Measurements from ENCODE around the gene POLR3B. TPM values are rescaled to one million over a fixed set of nuclear protein-coding genes. Genes with fewer than 3 reads are reported as not detected.
"Not testable (repeated sequence)": the region's sequence is repeated elsewhere in the genome, so short reads cannot be mapped to it uniquely, and the experiment has no call there.

Gene POLR3B
- polyA plus RNA-seq, 2 donors, result 3.1 to 6.6 TPM

- H3K9me3 ChIP-seq (ENCODE audit: control insufficient read depth in 2 of 2, insufficient read depth in 1 of 2, low read depth in 1 of 2, low read length in 1 of 2); H3K27me3 ChIP-seq (ENCODE audit: control insufficient read depth in 1 of 2, insufficient read depth in 2 of 2, low read length in 2 of 2); H3K27ac ChIP-seq (ENCODE audit: low read depth in 2 of 2, low read length in 1 of 2); H3K36me3 ChIP-seq (ENCODE audit: control insufficient read depth in 2 of 2, insufficient read depth in 2 of 2, low read length in 1 of 2); H3K4me1 ChIP-seq (ENCODE audit: control insufficient read depth in 2 of 2, insufficient read depth in 2 of 2, low read length in 1 of 2); H3K4me3 ChIP-seq (ENCODE audit: low read depth in 1 of 2, low read length in 2 of 2): not testable (repeated sequence)
- whole genome bisulfite sequencing, 2 donors, result 100% methylated on average over 1 to 2 of the region's 3 CpGs
Measured at GRCh38 chr12:106475662-106476061, 118.1 kb downstream of the POLR3B start.

DNA sequence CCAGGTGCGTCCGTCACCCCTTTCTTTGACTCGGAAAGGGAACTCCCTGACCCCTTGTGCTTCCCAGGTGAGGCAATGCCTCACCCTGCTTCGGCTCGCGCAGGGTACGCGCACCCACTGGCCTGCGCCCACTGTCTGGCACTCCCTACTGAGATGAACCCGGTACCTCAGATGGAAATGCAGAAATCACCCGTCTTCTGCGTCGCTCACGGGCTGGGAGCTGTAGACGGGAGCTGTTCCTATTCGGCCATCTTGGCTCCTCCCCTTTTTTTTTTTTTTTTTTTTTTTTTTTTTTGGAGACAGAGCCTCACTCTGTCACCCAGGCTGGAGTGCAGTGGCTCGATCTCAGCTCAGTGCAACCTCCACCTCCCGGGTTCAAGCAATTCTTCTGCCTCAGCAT is 120.1 kb downstream of the POLR3B start:
- H3K36me3 ChIP-seq (ENCODE audit: control insufficient read depth in 2 of 2, insufficient read depth in 2 of 2, low read length in 1 of 2); H3K27ac ChIP-seq (ENCODE audit: low read depth in 2 of 2, low read length in 1 of 2); H3K27me3 ChIP-seq (ENCODE audit: control insufficient read depth in 1 of 2, insufficient read depth in 2 of 2, low read length in 2 of 2); H3K4me1 ChIP-seq (ENCODE audit: control insufficient read depth in 2 of 2, insufficient read depth in 2 of 2, low read length in 1 of 2); H3K9me3 ChIP-seq (ENCODE audit: control insufficient read depth in 2 of 2, insufficient read depth in 1 of 2, low read depth in 1 of 2, low read length in 1 of 2): not testable (repeated sequence)
- WGBS, 2 donors, result 65 to 87% methylated on average over 15 to 18 of the region's 18 CpGs
- peak overlapping the region in 1 of 2 donors; percentile 39 for H3K4me3 ChIP-seq (ENCODE audit: low read depth in 1 of 2, low read length in 2 of 2)

- 98 to 100% methylated on average over 1 of the region's 1 CpG for whole genome bisulfite sequencing, 2 donors
- Histone ChIP-seq H3K27ac (ENCODE audit: low read depth in 2 of 2, low read length in 1 of 2) (no peak overlapping the region), H3K36me3 (ENCODE audit: control insufficient read depth in 2 of 2, insufficient read depth in 2 of 2, low read length in 1 of 2) (no peaks in the 10 kb centered on the region), H3K27me3 (ENCODE audit: control insufficient read depth in 1 of 2, insufficient read depth in 2 of 2, low read length in 2 of 2) (no peaks in the 10 kb centered on the region), H3K9me3 (ENCODE audit: control insufficient read depth in 2 of 2, insufficient read depth in 1 of 2, low read depth in 1 of 2, low read length in 1 of 2) (no peaks in the 10 kb centered on the region), H3K4me3 (ENCODE audit: low read depth in 1 of 2, low read length in 2 of 2) (no peak overlapping the region), H3K4me1 (ENCODE audit: control insufficient read depth in 2 of 2, insufficient read depth in 2 of 2, low read length in 1 of 2) (no peaks in the 10 kb centered on the region)
Measured at GRCh38 chr12:106480251-106480650, 122.7 kb downstream of the POLR3B start.

- Histone ChIP-seq H3K27ac (ENCODE audit: low read depth in 2 of 2, low read length in 1 of 2) (no peak overlapping the region), H3K27me3 (ENCODE audit: control insufficient read depth in 1 of 2, insufficient read depth in 2 of 2, low read length in 2 of 2) (no peaks in the 10 kb centered on the region), H3K4me1 (ENCODE audit: control insufficient read depth in 2 of 2, insufficient read depth in 2 of 2, low read length in 1 of 2) (no peaks in the 10 kb centered on the region), H3K4me3 (ENCODE audit: low read depth in 1 of 2, low read length in 2 of 2) (no peak overlapping the region), H3K36me3 (ENCODE audit: control insufficient read depth in 2 of 2, insufficient read depth in 2 of 2, low read length in 1 of 2) (no peaks in the 10 kb centered on the region), H3K9me3 (ENCODE audit: control insufficient read depth in 2 of 2, insufficient read depth in 1 of 2, low read depth in 1 of 2, low read length in 1 of 2) (no peaks in the 10 kb centered on the region)
- WGBS, 2 donors, result 96 to 97% methylated on average over 6 of the region's 6 CpGs
Measured at GRCh38 chr12:106481246-106481645, 123.7 kb downstream of the POLR3B start.

GRCh38 chr12:106487664-106488063 is 130.1 kb downstream of the POLR3B start:
- no peak overlapping the region for H3K27ac ChIP-seq (ENCODE audit: low read depth in 2 of 2, low read length in 1 of 2)
- no peaks in the 10 kb centered on the region for H3K4me1 ChIP-seq (ENCODE audit: control insufficient read depth in 2 of 2, insufficient read depth in 2 of 2, low read length in 1 of 2)
- H3K4me3 ChIP-seq (ENCODE audit: low read depth in 1 of 2, low read length in 2 of 2), result no peak overlapping the region
- no peaks in the 10 kb centered on the region for H3K36me3 ChIP-seq (ENCODE audit: control insufficient read depth in 2 of 2, insufficient read depth in 2 of 2, low read length in 1 of 2)
- WGBS, 2 donors, result 95 to 97% methylated on average over 5 of the region's 5 CpGs
- H3K9me3 ChIP-seq (ENCODE audit: control insufficient read depth in 2 of 2, insufficient read depth in 1 of 2, low read depth in 1 of 2, low read length in 1 of 2), result no peaks in the 10 kb centered on the region
- H3K27me3 ChIP-seq (ENCODE audit: control insufficient read depth in 1 of 2, insufficient read depth in 2 of 2, low read length in 2 of 2), result no peaks in the 10 kb centered on the region

DNA sequence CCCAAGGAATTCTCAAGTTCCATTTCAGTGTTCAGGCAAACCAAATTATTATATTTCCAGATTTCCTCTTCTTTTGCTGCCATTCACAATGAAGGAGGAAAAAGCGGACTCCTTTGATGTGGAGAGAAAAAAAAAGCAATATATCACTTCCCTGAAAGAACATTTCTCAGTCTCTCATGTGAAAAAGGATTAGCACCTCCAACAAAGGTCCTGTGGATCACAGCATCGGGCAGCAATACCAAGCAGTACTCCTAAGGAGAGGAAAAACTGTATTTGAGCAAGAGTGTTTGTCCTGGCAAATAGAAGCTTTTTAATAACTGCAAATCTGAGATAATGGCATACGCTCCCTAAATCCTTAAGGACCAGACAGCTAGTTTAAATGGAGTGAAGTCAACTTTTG is 131.3 kb downstream of the POLR3B start:
- no peaks in the 10 kb centered on the region for H3K4me1 ChIP-seq (ENCODE audit: control insufficient read depth in 2 of 2, insufficient read depth in 2 of 2, low read length in 1 of 2)
- H3K36me3 ChIP-seq (ENCODE audit: control insufficient read depth in 2 of 2, insufficient read depth in 2 of 2, low read length in 1 of 2), result no peaks in the 10 kb centered on the region
- 88 to 91% methylated on average over 3 of the region's 3 CpGs for WGBS, 2 donors
- no peaks in the 10 kb centered on the region for H3K27me3 ChIP-seq (ENCODE audit: control insufficient read depth in 1 of 2, insufficient read depth in 2 of 2, low read length in 2 of 2)
- no peak overlapping the region for H3K27ac ChIP-seq (ENCODE audit: low read depth in 2 of 2, low read length in 1 of 2)
- no peak overlapping the region for H3K4me3 ChIP-seq (ENCODE audit: low read depth in 1 of 2, low read length in 2 of 2)
- H3K9me3 ChIP-seq (ENCODE audit: control insufficient read depth in 2 of 2, insufficient read depth in 1 of 2, low read depth in 1 of 2, low read length in 1 of 2), result no peaks in the 10 kb centered on the region

DNA sequence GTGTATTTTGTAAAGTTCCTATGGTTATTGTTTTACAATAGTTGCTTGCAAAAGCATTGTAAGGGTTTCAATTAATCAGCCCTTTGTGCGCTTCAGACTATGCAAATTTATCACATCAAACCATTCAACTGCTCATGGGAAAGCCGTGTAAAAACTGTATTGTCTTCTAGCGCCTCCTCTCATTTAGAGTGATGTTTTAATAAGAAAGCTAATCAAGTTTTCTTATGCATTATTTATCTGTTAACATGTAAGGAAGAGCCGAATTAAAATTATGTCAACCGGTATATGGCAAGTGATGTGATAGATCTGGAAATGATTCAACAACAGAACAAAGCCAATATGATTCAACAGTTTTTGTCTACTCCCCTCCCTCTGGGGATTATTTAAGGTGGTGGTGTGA is 132.7 kb downstream of the POLR3B start:
- 78 to 89% methylated on average over 5 of the region's 5 CpGs for WGBS, 2 donors
- H3K4me3 ChIP-seq (ENCODE audit: low read depth in 1 of 2, low read length in 2 of 2), result no peak overlapping the region
- no peaks in the 10 kb centered on the region for H3K36me3 ChIP-seq (ENCODE audit: control insufficient read depth in 2 of 2, insufficient read depth in 2 of 2, low read length in 1 of 2)
- H3K27ac ChIP-seq (ENCODE audit: low read depth in 2 of 2, low read length in 1 of 2), result no peak overlapping the region
- no peaks in the 10 kb centered on the region for H3K27me3 ChIP-seq (ENCODE audit: control insufficient read depth in 1 of 2, insufficient read depth in 2 of 2, low read length in 2 of 2)
- H3K4me1 ChIP-seq (ENCODE audit: control insufficient read depth in 2 of 2, insufficient read depth in 2 of 2, low read length in 1 of 2), result no peaks in the 10 kb centered on the region
- no peaks in the 10 kb centered on the region for H3K9me3 ChIP-seq (ENCODE audit: control insufficient read depth in 2 of 2, insufficient read depth in 1 of 2, low read depth in 1 of 2, low read length in 1 of 2)

- no peaks in the 10 kb centered on the region for H3K9me3 ChIP-seq (ENCODE audit: control insufficient read depth in 2 of 2, insufficient read depth in 1 of 2, low read depth in 1 of 2, low read length in 1 of 2)
- H3K4me3 ChIP-seq (ENCODE audit: low read depth in 1 of 2, low read length in 2 of 2), result no peak overlapping the region
- H3K27ac ChIP-seq (ENCODE audit: low read depth in 2 of 2, low read length in 1 of 2), result no peak overlapping the region
- H3K27me3 ChIP-seq (ENCODE audit: control insufficient read depth in 1 of 2, insufficient read depth in 2 of 2, low read length in 2 of 2), result no peaks in the 10 kb centered on the region
- H3K36me3 ChIP-seq (ENCODE audit: control insufficient read depth in 2 of 2, insufficient read depth in 2 of 2, low read length in 1 of 2), result peaks cover 0 to 5% of the 10 kb centered on the region in 2 donors
- no peaks in the 10 kb centered on the region for H3K4me1 ChIP-seq (ENCODE audit: control insufficient read depth in 2 of 2, insufficient read depth in 2 of 2, low read length in 1 of 2)
- WGBS, 2 donors, result 94 to 95% methylated on average over 2 of the region's 2 CpGs
Measured at GRCh38 chr12:106492857-106493256, 135.3 kb downstream of the POLR3B start.

DNA sequence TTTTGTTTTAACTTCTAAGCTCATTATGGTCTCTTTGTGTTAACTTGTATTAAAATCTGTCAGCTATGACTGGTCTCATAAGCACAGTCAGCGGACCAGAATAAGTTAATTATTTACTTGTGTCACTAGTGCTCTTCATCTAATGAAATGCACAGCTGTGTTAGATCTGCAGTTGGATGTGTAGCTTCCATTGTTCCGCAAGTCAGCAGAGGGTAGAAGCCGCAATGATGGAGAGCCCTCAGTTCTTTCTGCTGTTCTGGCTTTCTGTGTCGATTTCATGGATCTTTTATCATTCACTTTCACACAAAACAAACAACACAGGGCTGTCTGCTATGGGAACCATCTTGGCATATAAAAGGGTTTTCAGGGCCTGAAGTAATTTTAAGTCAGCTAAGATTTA is 136.0 kb downstream of the POLR3B start:
- WGBS, 2 donors, result 80% methylated on average over 4 of the region's 4 CpGs
- no peaks in the 10 kb centered on the region for H3K9me3 ChIP-seq (ENCODE audit: control insufficient read depth in 2 of 2, insufficient read depth in 1 of 2, low read depth in 1 of 2, low read length in 1 of 2)
- no peaks in the 10 kb centered on the region for H3K27me3 ChIP-seq (ENCODE audit: control insufficient read depth in 1 of 2, insufficient read depth in 2 of 2, low read length in 2 of 2)
- H3K4me1 ChIP-seq (ENCODE audit: control insufficient read depth in 2 of 2, insufficient read depth in 2 of 2, low read length in 1 of 2), result no peaks in the 10 kb centered on the region
- no peak overlapping the region for H3K4me3 ChIP-seq (ENCODE audit: low read depth in 1 of 2, low read length in 2 of 2)
- H3K27ac ChIP-seq (ENCODE audit: low read depth in 2 of 2, low read length in 1 of 2), result no peak overlapping the region
- H3K36me3 ChIP-seq (ENCODE audit: control insufficient read depth in 2 of 2, insufficient read depth in 2 of 2, low read length in 1 of 2), result peaks cover 0 to 5% of the 10 kb centered on the region in 2 donors

DNA sequence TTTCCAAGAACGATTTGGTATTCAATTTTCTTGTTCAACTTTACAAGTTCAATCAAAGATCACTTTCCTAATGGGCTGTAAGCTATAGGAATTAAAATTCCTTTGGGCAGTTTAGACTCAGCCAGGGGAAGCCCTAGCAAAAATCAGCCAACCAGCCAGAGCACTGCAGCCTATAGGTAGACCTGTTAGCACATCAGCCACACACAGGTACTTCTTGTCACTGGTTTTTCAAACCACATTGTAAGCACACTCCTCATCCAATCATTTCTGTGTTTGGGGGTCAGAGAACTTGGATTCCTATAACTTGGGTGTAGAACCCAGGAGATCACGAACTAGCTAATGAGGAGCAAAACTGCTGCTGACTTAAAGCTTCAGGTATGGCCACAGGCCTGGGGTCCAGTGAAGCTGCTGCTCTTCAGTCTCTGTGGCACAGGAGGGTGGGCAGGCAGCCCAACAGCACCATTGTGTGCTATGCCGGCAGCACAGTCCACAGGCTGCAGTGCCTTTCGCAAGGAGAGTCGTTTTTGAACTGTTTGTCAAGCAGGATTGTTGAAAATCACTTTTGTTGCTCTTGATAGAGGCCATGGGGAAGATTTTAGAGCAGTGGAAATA is 137.9 kb downstream of the POLR3B start:
- Histone ChIP-seq H3K9me3 (ENCODE audit: control insufficient read depth in 2 of 2, insufficient read depth in 1 of 2, low read depth in 1 of 2, low read length in 1 of 2) (no peaks in the 10 kb centered on the region), H3K27me3 (ENCODE audit: control insufficient read depth in 1 of 2, insufficient read depth in 2 of 2, low read length in 2 of 2) (no peaks in the 10 kb centered on the region), H3K4me3 (ENCODE audit: low read depth in 1 of 2, low read length in 2 of 2) (no peak overlapping the region), H3K36me3 (ENCODE audit: control insufficient read depth in 2 of 2, insufficient read depth in 2 of 2, low read length in 1 of 2) (peaks cover 3 to 5% of the 10 kb centered on the region in 2 donors), H3K4me1 (ENCODE audit: control insufficient read depth in 2 of 2, insufficient read depth in 2 of 2, low read length in 1 of 2) (no peaks in the 10 kb centered on the region), H3K27ac (ENCODE audit: low read depth in 2 of 2, low read length in 1 of 2) (no peak overlapping the region)
- WGBS, 2 donors, result 82 to 90% methylated on average over 5 of the region's 5 CpGs

Measured in esophagus (tissue), 2 donors.